Mononuclear cell (primary cell): ENCODE results near the gene SYT7. TPM values are rescaled to one million over a fixed set of nuclear protein-coding genes. Genes with fewer than 3 reads are reported as not detected.
"Not testable (repeated sequence)": the region's sequence is repeated elsewhere in the genome, so short reads cannot be mapped to it uniquely, and the experiment has no call there.

Experiments used
- H3K27me3 ChIP-seq: 2 replicates; pipeline ENCODE4 v1.6.0; 2011; ENCODE audit warnings: low read length, control low read depth; ENCODE audit not compliant: insufficient read depth
- H3K4me1 ChIP-seq: 2 replicates; pipeline ENCODE4 v1.5.1; 2011; ENCODE audit warnings: mild to moderate bottlenecking, low read length, control low read depth; ENCODE audit not compliant: insufficient read depth
- H3K4me3 ChIP-seq: 2 replicates; pipeline ENCODE4 v1.5.1; 2011; ENCODE audit warnings: mild to moderate bottlenecking, low read length, moderate library complexity
- H3K9me3 ChIP-seq: 2 replicates; pipeline ENCODE4 v1.5.1; 2011; ENCODE audit warnings: low read depth, mild to moderate bottlenecking, control low read depth, low read length
- total RNA-seq: library from RNA; depleted of rRNA; stranded (reverse); fragments of >200 nt; gene quantifications from one replicate; pipeline ENCODE4 v1.2.3, GENCODE V29; 2012

SYT7 gene
- total RNA-seq, 1 donor, result under 0.01 TPM

GRCh38 chr11:61487342-61488025, 93.4 kb downstream of the SYT7 start:
- no peaks in the 10 kb centered on the region for H3K27me3 ChIP-seq
- no peak overlapping the region for H3K4me3 ChIP-seq
- H3K4me1 ChIP-seq, result no peaks in the 10 kb centered on the region
- H3K9me3 ChIP-seq, result no peaks in the 10 kb centered on the region

- Histone ChIP-seq H3K27me3 (no peaks in the 10 kb centered on the region), H3K4me1 (no peaks in the 10 kb centered on the region), H3K4me3 (no peak overlapping the region), H3K9me3 (no peaks in the 10 kb centered on the region)
Measured at GRCh38 chr11:61486779-61487178, 94.1 kb downstream of the SYT7 start.

DNA sequence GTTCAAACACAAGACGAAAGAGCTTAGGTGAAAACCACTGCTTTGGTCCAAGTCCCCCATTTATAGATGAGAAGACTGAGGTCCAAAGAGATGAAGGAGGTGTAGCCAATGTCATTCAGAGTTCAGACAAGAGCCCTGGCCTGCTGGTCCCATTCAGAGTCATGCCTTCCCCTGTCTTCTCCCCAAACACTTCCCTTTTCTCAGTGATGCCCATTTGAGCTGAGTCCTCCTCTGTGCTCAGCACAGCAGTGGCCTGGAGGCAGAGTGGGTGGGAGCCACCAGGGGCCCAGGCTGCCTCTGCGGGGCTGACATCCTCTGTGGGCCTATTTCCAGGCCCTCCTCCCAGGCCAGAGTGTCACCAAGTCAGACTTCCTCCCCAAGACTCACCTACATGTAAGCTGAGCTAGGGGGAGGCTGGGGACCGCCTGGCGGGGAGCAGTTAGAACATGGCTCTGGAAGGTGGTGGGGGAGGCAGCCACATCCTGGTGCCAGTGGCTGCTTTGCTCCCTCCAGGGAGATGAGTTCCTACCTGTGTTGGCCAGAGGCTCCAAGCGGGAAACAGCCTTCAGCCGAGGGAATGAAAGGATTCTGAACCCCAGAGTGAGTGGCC, 94.8 kb downstream of the SYT7 start:
- Histone ChIP-seq H3K9me3 (no peaks in the 10 kb centered on the region), H3K4me1 (no peaks in the 10 kb centered on the region), H3K4me3 (no peak overlapping the region), H3K27me3 (no peaks in the 10 kb centered on the region)

GRCh38 chr11:61485080-61485479, 95.8 kb downstream of the SYT7 start:
- Histone ChIP-seq H3K9me3 (no peaks in the 10 kb centered on the region), H3K27me3 (no peaks in the 10 kb centered on the region), H3K4me3 (no peak overlapping the region), H3K4me1 (no peaks in the 10 kb centered on the region)

DNA sequence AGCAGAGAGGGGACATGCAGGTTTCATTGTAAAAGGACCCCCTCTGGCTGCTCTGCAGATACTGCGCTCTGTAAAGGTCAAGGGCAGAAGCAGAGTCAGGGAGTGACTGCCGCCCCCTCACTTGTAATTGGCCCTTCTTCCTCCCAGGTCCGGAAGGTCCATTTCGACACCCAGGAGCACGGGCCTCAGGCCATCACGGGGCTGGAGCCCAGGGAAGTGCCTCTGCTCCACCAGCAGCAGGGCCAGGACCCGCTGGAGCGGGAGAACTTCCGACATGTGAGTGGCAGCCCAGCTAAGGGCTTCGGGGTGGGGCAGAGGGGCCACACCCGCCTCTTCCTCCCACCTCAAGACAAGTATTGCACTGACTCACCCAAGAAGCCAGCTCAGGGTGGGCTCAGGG, 96.3 kb downstream of the SYT7 start:
- no peaks in the 10 kb centered on the region for H3K9me3 ChIP-seq
- no peaks in the 10 kb centered on the region for H3K4me1 ChIP-seq
- no peak overlapping the region for H3K4me3 ChIP-seq
- H3K27me3 ChIP-seq, result no peaks in the 10 kb centered on the region

- no peaks in the 10 kb centered on the region for H3K4me1 ChIP-seq
- no peaks in the 10 kb centered on the region for H3K9me3 ChIP-seq
- H3K4me3 ChIP-seq, result no peak overlapping the region
- H3K27me3 ChIP-seq, result no peaks in the 10 kb centered on the region
Measured at GRCh38 chr11:61482513-61482912, 98.4 kb downstream of the SYT7 start.

GRCh38 chr11:61481806-61482205, 99.1 kb downstream of the SYT7 start:
- no peaks in the 10 kb centered on the region for H3K9me3 ChIP-seq
- H3K4me3 ChIP-seq, result no peak overlapping the region
- H3K27me3 ChIP-seq, result no peaks in the 10 kb centered on the region
- H3K4me1 ChIP-seq, result no peaks in the 10 kb centered on the region

DNA sequence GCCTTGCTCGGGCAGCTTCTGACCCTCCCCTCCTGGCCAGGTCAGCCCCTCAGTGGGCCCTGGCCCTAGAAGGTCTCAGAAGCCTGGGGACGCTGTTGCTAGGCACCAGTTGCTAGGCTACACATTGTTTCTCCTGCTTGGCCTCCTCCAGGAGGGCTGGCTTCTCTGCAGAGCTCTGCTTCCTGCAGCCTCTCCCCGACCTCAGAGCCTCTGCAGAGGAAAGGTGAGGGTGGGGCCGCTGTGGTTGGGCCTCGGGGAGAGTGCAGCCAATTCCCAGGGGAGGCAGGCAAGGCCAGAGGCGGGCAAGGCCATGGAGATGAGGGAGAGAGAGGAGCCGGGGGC, 99.9 kb downstream of the SYT7 start:
- H3K27me3 ChIP-seq, result no peaks in the 10 kb centered on the region
- no peak overlapping the region for H3K4me3 ChIP-seq
- H3K4me1 ChIP-seq, result no peaks in the 10 kb centered on the region
- H3K9me3 ChIP-seq, result no peaks in the 10 kb centered on the region

DNA sequence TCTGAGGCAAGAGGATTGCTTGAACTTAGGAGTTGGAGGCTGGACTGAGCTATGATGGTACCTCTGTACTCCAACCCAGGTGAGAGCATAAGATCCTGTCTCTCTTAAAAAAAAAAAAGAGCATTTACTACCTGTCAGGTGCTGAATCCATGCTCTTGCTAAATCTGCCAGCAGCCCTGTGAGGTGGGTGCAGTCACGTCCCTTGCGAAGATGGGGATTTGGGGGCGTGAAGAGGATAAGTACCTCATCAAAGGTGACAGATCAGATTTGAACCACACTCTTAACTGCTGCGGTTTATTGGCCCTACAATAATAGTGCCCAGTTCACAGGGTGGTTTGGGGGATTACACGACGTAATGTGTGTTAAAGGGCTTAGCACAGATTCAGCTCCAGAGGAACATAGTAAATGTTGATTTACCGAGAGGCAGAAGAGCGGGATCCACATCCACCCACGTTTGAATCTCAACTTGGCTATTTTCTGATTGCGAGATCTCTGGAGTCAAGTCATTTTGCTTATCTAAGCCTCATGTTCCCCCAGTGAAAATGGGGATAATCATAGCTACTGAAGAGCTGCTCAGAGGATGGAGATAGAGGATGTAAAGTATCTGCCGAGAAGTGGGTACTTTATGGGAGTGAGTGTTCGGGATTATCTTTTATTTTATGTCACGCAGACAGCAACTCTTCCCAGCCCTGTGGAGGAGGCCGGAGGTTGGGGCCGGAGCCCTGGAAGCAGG, 100.4 kb downstream of the SYT7 start:
- no peaks in the 10 kb centered on the region for H3K4me1 ChIP-seq
- H3K27me3 ChIP-seq, result no peaks in the 10 kb centered on the region
- H3K4me3 ChIP-seq, result no peak overlapping the region
- H3K9me3 ChIP-seq, result no peaks in the 10 kb centered on the region

GRCh38 chr11:61479360-61480058, 101.4 kb downstream of the SYT7 start:
- H3K4me1 ChIP-seq, H3K27me3 ChIP-seq, H3K9me3 ChIP-seq, H3K4me3 ChIP-seq: not testable (repeated sequence)

- no peaks in the 10 kb centered on the region for H3K9me3 ChIP-seq
- no peak overlapping the region for H3K4me3 ChIP-seq
- H3K4me1 ChIP-seq, result no peaks in the 10 kb centered on the region
- no peaks in the 10 kb centered on the region for H3K27me3 ChIP-seq
Measured at GRCh38 chr11:61477727-61478148, 103.1 kb downstream of the SYT7 start.

GRCh38 chr11:61477126-61477525, 103.8 kb downstream of the SYT7 start:
- Histone ChIP-seq H3K4me3 (no peak overlapping the region), H3K27me3 (no peaks in the 10 kb centered on the region), H3K9me3 (no peaks in the 10 kb centered on the region), H3K4me1 (no peaks in the 10 kb centered on the region)

- Histone ChIP-seq H3K27me3 (no peaks in the 10 kb centered on the region), H3K4me3 (no peak overlapping the region), H3K4me1 (no peaks in the 10 kb centered on the region), H3K9me3 (no peaks in the 10 kb centered on the region)
Measured at GRCh38 chr11:61476371-61476770, 104.5 kb downstream of the SYT7 start.

- Histone ChIP-seq H3K4me3 (no peak overlapping the region), H3K4me1 (no peaks in the 10 kb centered on the region), H3K27me3 (no peaks in the 10 kb centered on the region), H3K9me3 (no peaks in the 10 kb centered on the region)
Measured at GRCh38 chr11:61475433-61475832, 105.4 kb downstream of the SYT7 start.

DNA sequence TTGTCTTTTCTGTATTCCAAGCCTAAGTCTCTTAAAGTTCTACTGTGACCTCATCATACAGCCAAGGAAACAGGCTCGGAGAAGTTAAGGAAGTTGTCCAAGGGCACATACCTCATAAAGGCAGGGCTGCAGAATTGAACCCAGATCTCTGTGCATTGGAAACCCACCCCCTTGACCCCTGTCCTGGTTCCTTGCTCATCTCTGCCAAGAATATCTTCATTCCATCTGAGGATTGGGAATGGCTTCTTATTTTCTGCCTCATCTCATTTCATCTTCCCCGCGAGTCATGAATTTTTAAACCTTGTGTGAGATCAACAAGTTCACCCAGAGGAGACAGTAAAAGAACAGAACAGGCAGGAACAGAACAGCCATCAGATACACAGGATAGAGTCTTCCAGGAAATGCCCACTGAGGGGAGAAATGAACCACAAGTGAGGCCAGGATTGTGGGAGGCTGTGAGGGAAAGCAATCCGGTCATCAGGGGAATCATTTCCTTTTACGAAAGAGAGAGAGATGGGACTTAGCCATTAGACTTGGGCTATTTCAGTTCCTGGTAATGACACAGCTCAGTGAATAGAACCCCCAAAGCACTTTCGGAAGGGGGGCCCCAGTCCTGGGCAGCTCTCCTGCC, 106.7 kb downstream of the SYT7 start:
- H3K27me3 ChIP-seq, result no peaks in the 10 kb centered on the region
- no peaks in the 10 kb centered on the region for H3K4me1 ChIP-seq
- H3K9me3 ChIP-seq, result no peaks in the 10 kb centered on the region
- H3K4me3 ChIP-seq, result no peak overlapping the region
